H1 (cell line): ENCODE measurements around the gene NFKBIL1. TPM values are rescaled to one million over a fixed set of nuclear protein-coding genes. Genes with fewer than 3 reads are reported as not detected.

Experiments used
- CTCF ChIA-PET: fragments of 300-600 bp; sonication (Branson Sonifier 250); formaldehyde crosslinking; loops from one replicate; lab custom pipeline; 2021; ENCODE audit not compliant: partially characterized antibody; lab: Charles Lee
- POLR2A ChIA-PET: fragments of 300-600 bp; sonication (Branson Sonifier 250); formaldehyde crosslinking; loops from one replicate; lab custom pipeline; 2021; ENCODE audit warnings: inconsistent platforms; ENCODE audit not compliant: partially characterized antibody; lab: Charles Lee
- DNase-seq, 2 experiments: peaks; one replicate each; pipeline versions ENCODE4 v3.0.0 to v3.0.0-alpha.2; 2010 to 2022; ENCODE audit warnings: low spot score in 2 of 2, low read depth in 1 of 2, mixed read lengths in 1 of 2
- FAIRE-seq: peaks from 2 replicates; lab custom pipeline; 2011; peaks lifted over from hg19 to GRCh38; lab: Jason Lieb, UNC
- H2AFZ ChIP-seq: 2 replicates; pipeline ENCODE4 v1.8.1; 2012; ENCODE audit warnings: low read length, inconsistent platforms
- H2AK5ac ChIP-seq: 2 replicates; pipeline ENCODE4 v1.6.1; 2013; ENCODE audit warnings: low read depth, low read length
- H2BK120ac ChIP-seq: replicated peaks from 2 replicates; pipeline ENCODE3; 2013; ENCODE audit warnings: low read depth, low read length, inconsistent platforms
- H2BK12ac ChIP-seq: 2 replicates; pipeline ENCODE4 v1.6.1; 2013; ENCODE audit warnings: low read depth, low read length
- H2BK15ac ChIP-seq: 2 replicates; pipeline ENCODE4 v1.6.1; 2013; ENCODE audit warnings: low read length
- H2BK20ac ChIP-seq: 2 replicates; pipeline ENCODE4 v1.6.1; 2013; ENCODE audit warnings: low read length
- H2BK5ac ChIP-seq: 2 replicates; pipeline ENCODE4 v1.6.1; 2013; ENCODE audit warnings: low read depth, low read length
- H3K14ac ChIP-seq: 2 replicates; pipeline ENCODE4 v1.6.1; 2013; ENCODE audit warnings: inconsistent platforms; ENCODE audit not compliant: insufficient read length
- H3K18ac ChIP-seq: 2 replicates; pipeline ENCODE4 v1.6.1; 2013; ENCODE audit warnings: low read length; ENCODE audit errors: extremely low read depth
- H3K23ac ChIP-seq: 2 replicates; pipeline ENCODE4 v1.6.1; 2013; ENCODE audit warnings: inconsistent platforms; ENCODE audit not compliant: insufficient read length
- H3K23me2 ChIP-seq: 2 replicates; pipeline ENCODE4 v1.6.1; 2013; ENCODE audit warnings: low read depth, low read length
- H3K27ac ChIP-seq: 2 replicates; pipeline ENCODE4 v1.6.1; 2011; ENCODE audit warnings: low read depth, low read length, inconsistent platforms
- H3K27me3 ChIP-seq, 4 experiments: replicated peaks in 1 of 4; 1 replicate in 1 of 4; 2 replicates in 3 of 4; pipeline versions ENCODE4 v1.6.1 to v1.8.1; 2011 to 2013; ENCODE audit warnings: low read length in 3 of 4, mild to moderate bottlenecking in 3 of 4, inconsistent platforms in 2 of 4, mixed read lengths in 2 of 4, moderate library complexity in 1 of 4; ENCODE audit not compliant: control insufficient read depth in 3 of 4, insufficient read depth in 3 of 4; ENCODE audit errors: extremely low read depth in 1 of 4
- H3K36me3 ChIP-seq, 4 experiments: 2 replicates each; pipeline versions ENCODE4 v1.6.1 to v1.8.1; 2011 to 2013; ENCODE audit warnings: mild to moderate bottlenecking in 4 of 4, low read length in 3 of 4, moderate library complexity in 2 of 4, control low read depth in 1 of 4, inconsistent platforms in 1 of 4; ENCODE audit not compliant: insufficient read depth in 4 of 4, control insufficient read depth in 2 of 4
- H3K4ac ChIP-seq: replicated peaks from 2 replicates; pipeline ENCODE3; 2013; ENCODE audit warnings: low read length, low read depth, mixed read lengths, inconsistent platforms; ENCODE audit not compliant: insufficient read length
- H3K4me1 ChIP-seq, 4 experiments: replicated peaks in 1 of 4; 1 replicate in 1 of 4; 2 replicates in 3 of 4; pipeline versions ENCODE4 v1.6.1 to v1.8.1; 2011 to 2013; ENCODE audit warnings: low read length in 3 of 4, inconsistent platforms in 2 of 4, mixed read lengths in 1 of 4; ENCODE audit not compliant: insufficient read depth in 4 of 4, control insufficient read depth in 3 of 4
- H3K4me2 ChIP-seq, 2 experiments: 2 replicates each; pipeline versions ENCODE4 v1.6.1 to v1.8.1; 2011 to 2013; ENCODE audit warnings: low read depth in 2 of 2, low read length in 2 of 2, control low read depth in 1 of 2, inconsistent platforms in 1 of 2, mild to moderate bottlenecking in 1 of 2; ENCODE audit not compliant: insufficient read depth in 1 of 2
- H3K4me3 ChIP-seq, 4 experiments: fragments of 200-600, 300-600 bp in 1 of 4; sonication (generic), shearing (Covaris generic), sonication (Bioruptor Twin) in 1 of 4; 2 replicates each; pipeline versions ENCODE4 v1.5.1 to v1.8.1; 2011 to 2016; ENCODE audit warnings: low read length in 4 of 4, low read depth in 3 of 4, control low read depth in 2 of 4, inconsistent platforms in 2 of 4, mild to moderate bottlenecking in 2 of 4, mixed read lengths in 1 of 4, moderate library complexity in 1 of 4; ENCODE audit not compliant: insufficient read depth in 2 of 4; ENCODE audit errors: extremely low read depth in 1 of 4
- H3K56ac ChIP-seq: replicated peaks from 2 replicates; pipeline ENCODE3; 2013; ENCODE audit warnings: low read depth, mild to moderate bottlenecking, mixed read lengths, low read length, inconsistent platforms; ENCODE audit not compliant: insufficient read length
- H3K79me1 ChIP-seq: 2 replicates; pipeline ENCODE4 v1.6.1; 2013; ENCODE audit warnings: low read depth, low read length, control low read depth
- H3K79me2 ChIP-seq, 2 experiments: 2 replicates each; pipeline versions ENCODE4 v1.6.1 to v1.8.1; 2012 to 2013; ENCODE audit warnings: low read length in 2 of 2, mild to moderate bottlenecking in 2 of 2, inconsistent platforms in 1 of 2; ENCODE audit not compliant: insufficient read depth in 2 of 2, control insufficient read depth in 1 of 2
- H3K9ac ChIP-seq, 4 experiments: replicated peaks in 1 of 4; 1 replicate in 1 of 4; 2 replicates in 3 of 4; pipeline versions ENCODE4 v1.6.1 to v1.8.1; 2011 to 2013; ENCODE audit warnings: low read depth in 3 of 4, low read length in 3 of 4, control low read depth in 2 of 4, mild to moderate bottlenecking in 2 of 4, moderate library complexity in 2 of 4, inconsistent platforms in 1 of 4; ENCODE audit errors: extremely low read depth in 1 of 4
- H3K9me3 ChIP-seq, 2 experiments: 2 replicates each; pipeline versions ENCODE4 v1.6.1 to v1.8.1; 2012 to 2013; ENCODE audit warnings: mild to moderate bottlenecking in 2 of 2, moderate library complexity in 2 of 2, control low read depth in 1 of 2, inconsistent platforms in 1 of 2, low read depth in 1 of 2, low read length in 1 of 2, mixed read lengths in 1 of 2; ENCODE audit not compliant: insufficient read depth in 2 of 2
- H4K20me1 ChIP-seq, 2 experiments: replicated peaks in 1 of 2; 2 replicates each; pipeline versions ENCODE3 to v1.8.1; 2011 to 2013; ENCODE audit warnings: inconsistent platforms in 2 of 2, low read length in 2 of 2, mild to moderate bottlenecking in 1 of 2; ENCODE audit not compliant: insufficient read depth in 2 of 2, control insufficient read depth in 1 of 2
- H4K5ac ChIP-seq: 2 replicates; pipeline ENCODE4 v1.6.1; 2013; ENCODE audit warnings: low read length, low read depth, mixed read lengths, inconsistent platforms; ENCODE audit not compliant: insufficient read length
- H4K8ac ChIP-seq: 2 replicates; pipeline ENCODE4 v1.8.0; 2013; ENCODE audit warnings: mild to moderate bottlenecking, moderate library complexity, low read length, inconsistent platforms; ENCODE audit not compliant: insufficient read depth; ENCODE audit errors: extremely low read depth
- H4K91ac ChIP-seq: replicated peaks from 2 replicates; pipeline ENCODE3; 2013; ENCODE audit warnings: low read length, mixed read lengths, inconsistent platforms; ENCODE audit not compliant: insufficient read length
- ASH2L ChIP-seq: fragments of 200-600, 300-600 bp; sonication (generic); IDR thresholded peaks from one replicate; pipeline ENCODE4 v1.7.1; 2017; ENCODE audit warnings: low read length
- CTCF ChIP-seq, 3 experiments: IDR thresholded peaks; 1 replicate in 2 of 3; 2 replicates in 1 of 3; pipeline versions ENCODE4 v1.5.1 to v1.6.1; 2011; ENCODE audit warnings: low read length in 3 of 3, mild to moderate bottlenecking in 3 of 3, inconsistent platforms in 2 of 3, low read depth in 1 of 3, moderate library complexity in 1 of 3; ENCODE audit not compliant: insufficient read depth in 1 of 3; ENCODE audit errors: control extremely low read depth in 1 of 3
- KDM1A ChIP-seq: fragments of 200-600, 300-600 bp; sonication (generic); IDR thresholded peaks from 2 replicates; pipeline ENCODE4 v1.7.1; 2016; ENCODE audit warnings: mild to moderate bottlenecking, low read length, borderline replicate concordance
- MAX ChIP-seq: IDR thresholded peaks from 2 replicates; pipeline ENCODE4 v1.6.1; 2012; ENCODE audit warnings: inconsistent platforms
- RAD21 ChIP-seq, 2 experiments: IDR thresholded peaks in 1 of 2; conservative IDR thresholded peaks in 1 of 2; 2 replicates each; pipeline ENCODE4 v1.6.1; 2011; ENCODE audit warnings: low read depth in 2 of 2, low read length in 2 of 2, improper control_type of control experiment in 1 of 2, inconsistent platforms in 1 of 2, mild to moderate bottlenecking in 1 of 2, moderate library complexity in 1 of 2
- whole genome bisulfite sequencing, 2 experiments: shearing (Covaris generic) in 1 of 2; methylation state at CpG; one replicate each; pipeline versions ENCODE4 v1.1.6 to v1.1.7; 2013 to 2015; ENCODE audit warnings: low lambda C conversion rate in 2 of 2, mixed read lengths in 2 of 2, inconsistent platforms in 1 of 2, low coverage in 1 of 2, missing lambda C conversion rate in 1 of 2; ENCODE audit not compliant: insufficient replicate concordance in 2 of 2, insufficient coverage in 1 of 2, insufficient read length in 1 of 2; ENCODE audit errors: extremely low coverage in 1 of 2, missing lambda C conversion rate in 1 of 2; 5-methylcytosine and 5-hydroxymethylcytosine counted together
- polyA plus RNA-seq, 7 experiments: library from polyadenylated mRNA; depleted of rRNA in 3 of 7; stranded (reverse) in 5 of 7; unstranded in 2 of 7; fragments of >200 nt in 5 of 7; fragments of 200-250 nt in 2 of 7; gene quantifications; 1 replicate in 5 of 7; 2 replicates in 1 of 7; 4 replicates in 1 of 7; pipeline versions ENCODE4 v1.2.1 to v1.2.3, GENCODE V29; 2011 to 2013; ENCODE audit warnings: missing spikeins in 2 of 7, mixed read lengths in 2 of 7
- total RNA-seq: library from RNA; stranded (reverse); fragmentation: NEBNext Ultra II Directional; extraction: Animal tissue kit (Norgen Biotek cat#: 25700); gene quantifications from 2 replicates; pipeline ENCODE4 v1.2.1, GENCODE V29; 2021

Gene NFKBIL1
- total and polyA plus RNA-seq, 2 of the 8 experiments (the other 6 are each of a cell fraction or from before 2014, with no cell fraction given) = 7.5 to 11.2 TPM

GRCh38 chr6:31597006-31597405, 49.6 kb downstream of the NFKBIL1 start:
- no peak overlapping the region for H2BK5ac ChIP-seq
- H3K9me3 ChIP-seq = no peaks in the 10 kb centered on the region
- ChIA-PET POLR2A (interaction anchor here (0.9 to 7.3 kb wide), 7 partner anchors 10 to 240 kb away, joined by 3 to 99 read pairs (median 3); partner anchors contain the start of genes ATP6V1G2, DDX39B and NFKBIL1), CTCF (interaction anchor here (0.6 to 22.0 kb wide), 23 partner anchors 12 to 1047 kb away, joined by 3 to 640 read pairs (median 4); partner anchors contain the start of genes AIF1, ATP6V1G2, DDX39B and LST1)
- no peak overlapping the region for H2BK120ac ChIP-seq
- H4K8ac ChIP-seq = no peak overlapping the region
- no peaks in the 10 kb centered on the region for H3K79me1 ChIP-seq
- no peak overlapping the region for H3K18ac ChIP-seq
- H2BK15ac ChIP-seq = no peak overlapping the region
- no peaks in the 10 kb centered on the region for H3K4me1 ChIP-seq
- 0 out of 2 replicates have a peak, but pooled peaks have one; percentile 31 for TF ChIP-seq KDM1A
- no peak for TF ChIP-seq ASH2L
- peak; percentile 43; the same call in 1 of the 2 replicates for TF ChIP-seq MAX
- peak; percentile 26 to 40; a peak in 3 of 4 replicates for TF ChIP-seq RAD21 (IDR thresholded peaks at IDR 0.05 in 1 of 2, conservative IDR thresholded peaks at IDR 0.05 in 1 of 2; ENCODE audit: low read depth in 2 of 2, low read length in 2 of 2)
- TF ChIP-seq CTCF (IDR thresholded peaks at IDR 0.05; ENCODE audit: control extremely low read depth in 1 of 3, insufficient read depth in 1 of 3, low read depth in 1 of 3, low read length in 3 of 3) = peak in 2 of 3 experiments; percentile 48 to 52; a peak in 2 of 4 replicates
- no peak overlapping the region for H3K4me3 ChIP-seq
- H3K23me2 ChIP-seq = no peaks in the 10 kb centered on the region
- no peak overlapping the region for H3K23ac ChIP-seq
- WGBS, 2 experiments = 64% methylated on average over 2 of the region's 2 CpGs; no CpG with 5 or more reads in 1 of the 2 experiments
- H3K4ac ChIP-seq = no peak overlapping the region
- DNase-seq (no peak), FAIRE-seq (no peak)
- no peaks in the 10 kb centered on the region for H3K36me3 ChIP-seq
- no peak overlapping the region for H2BK12ac ChIP-seq
- H3K79me2 ChIP-seq = no peaks in the 10 kb centered on the region
- H2AFZ ChIP-seq = no peak overlapping the region
- H3K27me3 ChIP-seq = no peaks in the 10 kb centered on the region
- no peak overlapping the region for H3K27ac ChIP-seq
- no peak overlapping the region for H3K56ac ChIP-seq
- no peak overlapping the region for H3K14ac ChIP-seq
- no peak overlapping the region for H2AK5ac ChIP-seq
- H4K5ac ChIP-seq = no peak overlapping the region
- no peaks in the 10 kb centered on the region for H4K20me1 ChIP-seq
- H3K4me2 ChIP-seq = no peak overlapping the region
- no peak overlapping the region for H2BK20ac ChIP-seq
- no peak overlapping the region for H3K9ac ChIP-seq
- H4K91ac ChIP-seq = no peak overlapping the region
